GM18861 (cell line): ENCODE results near the gene NEK6.

Experiments
- ATAC-seq: cut with Tn5 transposase; IDR thresholded peaks from one replicate; pipeline ENCODE4 v1.9.1; 2021; ENCODE audit not compliant: unreplicated experiment

Gene NEK6

DNA sequence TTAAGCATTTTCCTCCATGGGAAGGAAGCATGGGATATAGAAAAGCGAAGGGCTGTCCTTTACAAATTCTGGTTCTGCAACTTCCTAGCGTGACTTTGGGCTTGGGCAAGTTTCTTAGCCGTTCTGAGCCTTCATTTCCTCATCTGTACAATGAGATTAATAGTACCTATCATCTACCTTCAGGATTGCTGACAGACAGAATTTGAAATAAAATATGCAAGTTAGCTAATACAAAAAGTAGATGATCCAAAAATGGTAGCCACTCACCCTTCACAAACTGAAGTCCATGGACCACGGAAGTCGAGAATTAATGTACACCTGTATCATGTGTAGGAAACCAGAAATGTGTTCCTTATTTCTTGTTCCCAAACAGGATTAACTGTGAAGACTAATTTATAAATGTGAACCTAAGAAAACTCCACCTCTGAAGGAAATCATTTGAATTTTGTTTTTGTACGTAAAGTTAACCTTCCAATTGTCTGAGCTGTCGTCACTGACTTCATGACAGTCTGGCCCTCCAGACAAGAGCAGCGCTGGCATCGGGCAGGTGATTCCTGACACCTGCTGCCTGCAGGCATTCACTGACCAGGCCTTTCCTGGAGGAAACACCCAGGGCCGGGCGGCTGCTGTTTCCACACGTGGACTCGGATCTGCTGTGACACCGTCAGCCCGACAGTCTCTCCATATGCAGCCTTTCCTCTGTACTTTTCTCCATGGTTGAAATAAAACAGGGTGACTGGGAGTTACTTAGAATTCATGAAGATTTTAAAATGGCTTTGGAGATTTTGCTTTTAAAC lies 94.1 kb downstream of the NEK6 start:
- ATAC-seq, result no peak

DNA sequence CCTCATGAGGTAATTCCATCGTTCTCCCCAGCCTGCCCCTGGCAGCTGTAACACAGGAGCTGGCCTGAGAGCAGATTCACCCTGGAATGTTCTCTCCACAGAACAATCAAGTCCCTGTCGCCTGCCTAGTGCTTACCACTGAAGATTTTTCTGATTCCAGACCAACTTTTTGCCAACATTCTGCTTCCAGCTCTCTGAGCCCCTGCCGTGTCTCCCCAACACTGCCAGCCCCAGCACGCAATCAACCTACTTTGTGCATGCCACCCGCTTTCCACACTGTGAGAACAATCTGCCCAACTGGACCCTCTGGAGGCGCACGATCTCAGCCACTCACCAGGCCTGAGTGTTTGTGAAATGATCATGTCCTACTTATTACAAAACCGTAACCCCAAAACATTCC lies 94.9 kb downstream of the NEK6 start:
- ATAC-seq, result no peak

DNA sequence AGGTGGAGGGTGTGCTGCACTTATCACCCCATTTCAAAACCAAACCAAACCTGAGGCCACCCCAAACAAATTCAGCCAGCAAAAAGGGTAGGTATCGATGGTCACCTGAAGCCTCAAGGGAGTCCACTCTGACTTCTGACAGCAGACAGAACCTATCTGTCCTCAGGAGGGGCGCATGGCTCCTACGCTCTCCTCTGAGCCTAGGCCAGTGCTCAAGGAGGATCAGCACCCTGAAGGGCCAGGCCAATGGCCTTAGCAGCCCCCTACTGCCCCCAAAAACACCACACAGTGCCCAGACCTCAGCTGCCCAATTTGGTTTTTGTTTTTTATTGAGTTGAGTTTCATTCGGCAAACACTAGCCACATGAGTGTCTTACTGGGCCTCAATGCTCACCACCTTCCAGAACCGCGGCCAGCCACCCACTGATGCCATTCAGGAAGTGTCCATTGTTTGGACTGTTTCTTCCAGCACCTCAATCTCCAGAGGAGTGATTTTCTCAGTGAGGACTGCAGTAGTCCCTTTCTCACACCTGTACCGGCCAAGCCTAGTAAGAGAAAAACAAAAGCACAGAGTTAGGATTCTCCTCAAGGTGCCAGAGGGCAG lies 95.5 kb downstream of the NEK6 start:
- ATAC-seq, result no peak

DNA sequence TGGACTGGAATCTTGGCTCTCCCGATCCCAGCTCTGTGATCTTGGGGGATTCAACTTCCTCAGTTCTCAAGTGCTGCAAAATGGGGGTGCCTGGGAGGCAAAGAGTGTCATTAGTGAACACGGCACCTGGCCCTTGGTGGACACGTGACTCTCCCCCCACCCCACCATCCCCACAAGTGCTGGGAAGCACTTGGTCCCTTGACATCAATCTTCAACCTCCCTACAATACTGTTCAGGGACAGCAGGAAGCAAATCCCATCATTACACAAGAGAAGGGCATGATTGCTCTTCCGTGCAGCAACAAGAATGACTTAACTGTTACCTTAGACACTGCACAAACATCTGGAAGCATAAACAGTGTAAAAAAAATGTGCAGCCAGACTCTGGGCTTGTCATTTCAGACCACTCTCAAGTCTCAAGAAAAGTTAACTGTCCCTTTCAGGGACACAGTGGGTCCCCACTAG lies 96.1 kb downstream of the NEK6 start:
- no peak for ATAC-seq

DNA sequence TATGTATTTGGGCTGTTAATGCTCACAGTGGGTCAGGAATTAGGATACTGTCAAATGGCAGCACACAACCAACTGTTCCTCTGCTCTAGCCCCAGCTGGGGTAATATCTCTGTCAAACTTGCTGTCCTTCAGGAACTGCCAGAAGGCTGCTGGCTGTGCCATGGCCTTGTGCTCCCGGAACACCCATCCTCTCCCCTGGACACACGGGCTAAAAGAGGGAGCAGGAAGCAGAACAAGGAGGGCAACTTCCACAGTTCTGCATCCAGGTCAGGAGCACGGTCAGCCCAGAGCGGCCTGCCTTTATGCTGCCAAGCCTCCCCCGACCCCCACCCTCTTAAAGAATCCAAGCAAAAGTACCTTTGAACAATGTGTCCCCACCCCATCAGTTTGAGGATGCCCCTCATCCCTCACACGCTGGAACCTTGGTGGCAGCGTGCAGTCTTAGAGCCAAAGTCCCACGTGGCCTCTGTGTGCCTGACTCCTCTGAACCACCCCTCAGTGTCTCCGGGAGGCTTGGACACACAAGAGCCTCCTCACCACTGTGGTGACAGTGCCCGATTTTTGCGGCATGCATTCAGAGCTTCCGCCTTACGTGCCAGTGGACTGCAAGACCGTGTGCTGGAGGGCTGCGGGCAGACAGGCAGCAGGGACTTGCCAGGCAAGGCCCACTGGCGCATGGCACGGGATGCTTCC lies 96.7 kb downstream of the NEK6 start:
- no peak for ATAC-seq

DNA sequence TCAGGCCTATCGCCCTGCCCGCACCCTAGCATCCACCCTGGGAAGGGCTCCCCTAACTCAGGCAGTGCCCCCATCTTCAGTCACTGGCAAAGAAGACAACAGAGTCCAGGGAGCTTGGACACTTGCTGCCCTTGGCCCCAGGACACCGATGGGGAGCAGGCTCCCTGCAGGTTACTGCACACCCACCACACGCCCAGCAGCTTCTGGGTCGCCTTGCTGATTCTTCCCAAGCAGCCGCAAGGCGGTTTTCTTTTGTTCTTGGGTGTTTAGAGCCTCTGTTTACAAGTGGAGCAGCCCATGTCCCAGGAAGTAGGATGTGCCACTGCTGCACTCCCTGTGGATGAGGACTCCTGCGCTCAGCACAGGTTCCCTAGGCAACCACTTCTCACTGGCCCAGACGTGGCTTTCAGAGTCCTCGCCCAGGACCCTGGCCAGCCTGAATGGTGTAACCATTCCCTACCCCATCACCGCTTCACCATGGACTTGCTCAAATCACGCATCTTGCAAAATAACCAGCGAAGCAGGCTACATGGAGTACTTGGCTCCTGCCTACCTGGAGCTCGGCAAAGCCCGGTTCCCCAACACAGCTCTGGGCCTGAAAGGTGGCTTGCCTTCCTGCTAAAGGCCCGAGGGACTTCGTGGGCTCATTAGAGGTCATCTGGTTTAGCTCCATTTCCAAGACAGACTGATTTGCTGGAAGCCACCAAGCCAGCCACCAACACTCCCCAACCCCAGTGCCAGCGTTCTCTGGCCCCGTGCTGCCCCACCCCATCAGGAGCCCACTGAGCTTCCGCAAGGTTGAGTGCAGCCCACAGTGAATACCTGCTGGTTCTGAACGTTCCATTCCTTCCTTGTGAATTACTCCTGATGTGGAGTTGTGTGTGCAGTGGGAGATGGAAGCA lies 97.5 kb downstream of the NEK6 start:
- no peak for ATAC-seq

DNA sequence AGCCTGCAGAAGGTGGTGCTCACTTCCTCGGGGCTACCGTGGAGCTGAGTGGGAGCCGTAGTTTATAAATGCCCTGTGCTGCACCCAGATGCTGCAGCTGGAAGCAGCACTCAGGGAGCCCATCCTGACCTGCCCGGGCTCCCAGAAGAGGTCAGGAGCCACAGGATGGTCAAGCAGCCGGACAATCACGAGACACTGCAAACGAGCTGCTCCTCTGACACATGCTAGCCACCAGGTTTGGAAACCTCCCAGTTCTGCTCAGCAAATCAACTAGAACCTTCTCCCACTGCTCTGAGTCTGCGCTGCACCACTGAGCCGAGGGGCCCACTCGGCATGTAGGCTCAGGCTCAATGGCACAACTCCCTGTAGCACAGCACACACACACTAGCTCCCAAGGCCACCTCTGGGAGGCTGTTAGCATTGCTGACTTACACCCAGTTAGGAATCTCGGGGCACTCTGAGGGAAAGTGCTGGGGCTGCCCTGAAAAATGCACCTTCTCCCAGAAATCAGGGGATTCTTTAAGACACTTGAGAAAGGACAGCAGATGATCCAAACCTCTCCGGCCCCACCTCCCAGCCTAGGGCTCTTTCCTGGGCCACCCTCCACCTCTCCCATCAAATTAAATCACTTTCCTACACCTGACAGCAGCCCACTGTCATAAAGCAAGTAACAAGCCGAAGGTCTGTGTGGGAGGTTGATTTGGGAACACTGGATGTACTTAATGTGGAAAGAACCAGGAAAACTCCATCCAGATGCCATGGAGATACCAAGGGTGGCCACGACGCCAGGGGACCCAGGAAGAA lies 98.4 kb downstream of the NEK6 start:
- no peak for ATAC-seq

DNA sequence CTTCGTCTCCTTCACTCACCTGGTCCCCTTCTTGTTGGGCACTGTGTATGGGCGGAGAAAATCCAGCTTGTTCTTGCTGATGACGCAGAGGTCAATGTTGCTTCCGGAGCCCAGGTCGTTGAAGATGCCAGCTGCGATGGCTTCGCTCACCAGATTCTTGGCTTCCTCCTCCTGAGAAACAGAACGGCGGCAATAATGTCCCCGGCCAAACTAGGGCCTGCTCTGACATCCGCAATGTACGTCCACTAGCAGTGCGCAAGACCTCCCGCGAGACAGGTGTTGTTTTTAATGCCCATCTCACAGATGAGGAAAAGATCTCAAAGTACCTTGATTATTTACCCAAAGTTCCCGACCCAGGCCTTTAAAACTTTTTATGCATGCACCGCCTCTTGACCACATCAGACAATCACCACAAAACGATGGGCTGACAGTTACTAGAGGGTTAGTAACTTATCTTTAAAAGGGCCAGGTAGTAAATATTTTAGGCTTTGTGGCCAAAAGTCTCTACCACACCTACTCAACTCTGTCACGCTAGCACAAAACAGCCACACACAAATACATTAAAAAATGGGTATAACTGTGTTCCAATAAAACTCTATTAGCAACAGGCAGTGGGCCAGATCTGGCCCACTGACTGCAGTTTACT lies 99.1 kb downstream of the NEK6 start:
- no peak for ATAC-seq

DNA sequence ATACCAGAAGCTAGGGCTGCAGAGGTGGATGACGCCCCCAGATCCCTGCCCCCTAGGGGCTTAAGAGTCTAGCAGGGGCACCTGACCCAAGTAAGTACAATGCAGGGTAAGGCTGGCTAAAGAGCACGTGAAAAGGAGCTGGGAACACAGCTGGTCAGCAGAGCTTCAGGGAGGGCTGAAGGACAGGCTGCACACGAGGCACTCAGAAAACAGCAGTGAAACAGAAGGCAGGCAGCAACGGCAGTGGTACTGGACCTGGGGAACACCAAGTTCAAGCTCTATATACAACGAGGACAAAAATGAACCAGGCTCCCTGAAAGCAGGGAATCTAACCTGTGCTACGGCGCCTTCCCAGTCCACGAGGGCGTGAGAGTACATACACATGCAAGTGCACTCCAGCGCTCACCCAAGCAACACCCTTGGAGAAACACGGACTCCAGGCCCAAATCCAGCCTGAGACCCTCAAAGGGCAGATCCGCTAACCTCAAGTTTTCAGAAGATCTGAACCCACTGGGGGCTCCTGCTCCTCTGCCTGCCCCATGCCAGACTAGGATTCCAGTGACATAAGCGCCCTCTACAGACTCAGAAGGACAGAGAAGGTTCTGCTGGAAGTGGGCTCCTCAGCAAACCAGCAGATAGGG lies 100.1 kb downstream of the NEK6 start:
- ATAC-seq, result no peak

DNA sequence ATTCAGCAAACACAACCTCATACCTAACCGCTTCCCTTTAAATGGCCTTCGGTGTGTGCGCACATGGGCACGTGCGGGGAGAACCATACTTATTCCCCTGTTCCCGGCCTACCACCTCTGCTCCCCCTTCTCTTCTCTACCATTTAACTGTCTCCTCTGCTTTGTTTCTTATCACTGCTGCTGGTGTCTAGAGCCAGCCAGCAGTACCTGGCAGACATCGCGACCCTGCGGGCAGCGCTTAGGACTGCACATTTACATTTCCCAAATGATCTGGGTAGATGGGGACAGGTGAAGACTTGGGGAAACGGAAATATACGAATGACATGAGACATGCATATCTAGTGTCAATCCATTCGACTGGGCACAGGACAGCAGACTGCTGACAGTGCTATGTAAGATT lies 100.9 kb downstream of the NEK6 start:
- ATAC-seq, result no peak

DNA sequence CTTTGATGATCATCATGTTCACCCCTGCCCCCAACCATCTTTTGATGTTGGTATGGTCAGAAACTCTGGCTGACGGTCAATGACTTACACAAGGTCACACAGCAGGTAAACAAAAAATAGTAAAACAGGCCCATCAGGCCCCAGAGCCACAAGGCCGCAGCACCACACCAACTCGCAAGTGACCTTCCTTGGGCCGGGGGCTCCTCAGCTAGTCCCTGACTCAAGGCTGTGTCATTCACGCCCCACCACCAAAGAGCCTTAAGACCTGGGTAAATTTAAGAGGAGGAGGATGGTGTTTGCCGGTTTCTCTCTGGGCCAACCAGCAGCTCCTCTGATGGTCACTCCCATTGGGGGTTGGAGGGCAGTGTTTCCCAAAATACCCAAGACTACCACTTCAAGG lies 101.7 kb downstream of the NEK6 start:
- ATAC-seq, result no peak

DNA sequence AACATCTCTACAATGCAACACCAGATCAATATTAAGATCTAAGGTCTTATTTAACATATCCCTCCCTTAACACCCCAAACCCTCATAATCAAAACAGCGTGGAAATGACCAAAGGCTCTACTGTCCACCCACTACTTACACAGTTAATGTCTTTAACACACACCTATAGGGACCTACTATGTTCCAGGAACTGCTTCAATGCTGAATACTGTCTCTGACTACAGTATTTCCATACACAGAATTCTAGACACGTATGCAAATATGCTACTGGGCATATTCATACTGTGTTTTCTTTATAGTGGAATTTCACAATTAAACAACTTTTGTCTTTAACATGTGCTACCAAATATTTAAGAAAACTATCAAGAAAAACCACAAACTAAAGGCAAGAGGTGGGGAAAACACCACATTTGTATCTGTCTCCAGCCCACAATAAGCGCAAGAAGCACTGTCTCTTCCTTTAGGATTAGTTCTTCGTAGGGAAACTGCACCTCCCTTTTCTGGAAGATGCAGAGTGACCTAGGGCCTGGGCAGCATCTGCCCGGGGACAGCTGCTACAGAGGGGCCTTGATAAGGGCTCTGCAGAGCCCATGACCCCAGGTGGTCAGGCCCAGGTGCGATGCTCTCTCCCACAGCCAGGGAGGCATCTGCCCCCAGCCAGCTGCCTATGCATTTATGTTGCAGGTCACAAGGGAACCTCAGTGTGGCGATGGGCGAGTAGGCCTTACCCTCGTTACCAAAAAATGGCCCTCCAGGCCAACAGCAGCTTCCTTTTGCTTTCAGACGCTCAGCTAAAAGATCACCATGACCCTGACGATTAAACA lies 102.3 kb downstream of the NEK6 start:
- ATAC-seq, result no peak

DNA sequence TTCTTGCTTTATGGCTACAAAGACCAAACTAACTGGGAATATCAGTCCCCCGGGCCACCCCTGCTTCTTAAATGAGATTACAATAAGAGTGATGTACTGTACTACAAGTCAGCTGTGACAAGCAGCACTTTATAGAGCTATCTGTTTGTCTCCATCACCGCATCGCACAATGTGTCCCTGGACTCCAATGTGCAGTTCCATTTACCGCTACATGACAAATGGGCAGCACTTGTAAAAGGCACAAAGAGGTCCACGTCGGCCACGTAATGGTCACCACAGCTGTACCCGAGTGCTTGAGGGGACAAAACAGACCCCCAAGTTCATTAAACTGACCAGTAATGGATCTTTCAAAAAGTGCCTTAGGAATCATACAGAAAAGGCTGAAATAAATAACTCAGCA lies 103.4 kb downstream of the NEK6 start:
- no peak for ATAC-seq

DNA sequence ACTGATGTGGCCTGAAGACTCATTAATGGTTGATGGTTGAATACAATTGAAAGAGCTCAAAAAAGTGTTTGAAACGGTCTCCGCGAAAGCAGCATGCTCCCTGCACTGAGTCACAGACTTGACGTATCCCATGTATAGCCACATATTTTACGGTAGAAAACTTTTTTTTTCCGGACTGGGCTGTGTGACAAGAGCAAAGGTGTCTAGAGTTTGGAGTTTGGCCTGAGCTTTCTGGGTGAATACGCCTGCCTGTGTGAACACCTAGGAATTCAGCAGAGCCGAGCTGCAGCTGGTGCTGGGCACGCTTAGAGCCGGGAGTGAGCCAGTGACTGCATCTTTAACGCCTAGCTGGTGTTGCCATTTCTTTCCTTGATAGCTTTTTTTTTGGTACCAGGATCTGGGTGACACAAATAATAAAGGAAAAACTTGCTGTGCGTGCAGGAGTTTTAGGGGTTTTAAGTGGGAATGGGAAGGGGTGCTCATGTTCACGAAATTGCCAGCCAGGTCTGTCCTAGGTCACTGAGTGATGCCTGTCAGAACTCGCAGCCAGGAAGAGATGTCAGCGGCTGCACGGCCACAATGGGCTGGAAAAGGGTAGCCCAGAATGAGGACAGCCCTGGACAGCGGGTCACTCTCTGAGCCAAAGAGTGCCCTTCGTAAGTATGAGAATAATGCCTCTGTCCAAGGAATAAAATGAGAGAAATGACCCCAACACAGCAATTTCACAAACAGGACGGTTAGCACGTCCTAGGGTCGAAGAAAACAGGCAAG lies 105.8 kb downstream of the NEK6 start:
- ATAC-seq, result no peak

DNA sequence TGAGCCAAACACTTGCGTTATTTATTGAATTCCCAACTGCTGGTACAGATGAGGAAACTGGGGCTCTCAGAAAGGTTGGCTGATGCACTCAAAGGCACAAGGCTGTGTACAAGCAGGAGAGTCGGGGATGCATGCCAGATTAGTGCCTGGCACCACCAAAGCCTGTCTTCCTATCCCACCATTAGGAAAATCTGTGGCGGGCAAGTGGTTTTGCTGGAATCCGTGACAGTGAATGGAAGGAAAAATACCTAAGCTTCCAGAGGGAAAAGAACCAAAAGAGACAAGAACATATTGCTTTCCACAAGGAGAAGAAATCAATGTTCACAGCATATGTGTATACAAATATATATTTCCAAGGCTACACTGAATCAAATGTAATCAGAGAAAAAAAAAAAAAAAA lies 106.4 kb downstream of the NEK6 start:
- no peak for ATAC-seq

DNA sequence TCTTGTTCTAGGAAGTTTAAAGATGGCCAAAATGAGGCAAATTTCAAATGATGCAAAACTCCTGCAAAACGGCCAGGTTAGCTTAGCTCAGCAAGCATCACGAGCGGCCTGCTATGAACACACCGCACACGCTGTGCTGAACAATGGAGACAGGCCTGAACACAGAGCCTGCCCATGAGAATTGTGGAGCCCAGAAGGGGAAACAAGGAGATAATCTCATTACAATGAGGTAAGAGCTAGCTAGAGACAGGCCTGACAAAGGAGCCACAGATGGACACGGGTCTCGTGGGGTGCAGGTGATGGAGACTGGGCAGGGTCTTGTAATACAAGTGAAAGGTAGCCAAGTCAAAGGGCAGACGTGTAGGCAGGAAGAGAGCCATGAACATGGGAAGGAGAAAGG lies 107.3 kb downstream of the NEK6 start:
- no peak for ATAC-seq

DNA sequence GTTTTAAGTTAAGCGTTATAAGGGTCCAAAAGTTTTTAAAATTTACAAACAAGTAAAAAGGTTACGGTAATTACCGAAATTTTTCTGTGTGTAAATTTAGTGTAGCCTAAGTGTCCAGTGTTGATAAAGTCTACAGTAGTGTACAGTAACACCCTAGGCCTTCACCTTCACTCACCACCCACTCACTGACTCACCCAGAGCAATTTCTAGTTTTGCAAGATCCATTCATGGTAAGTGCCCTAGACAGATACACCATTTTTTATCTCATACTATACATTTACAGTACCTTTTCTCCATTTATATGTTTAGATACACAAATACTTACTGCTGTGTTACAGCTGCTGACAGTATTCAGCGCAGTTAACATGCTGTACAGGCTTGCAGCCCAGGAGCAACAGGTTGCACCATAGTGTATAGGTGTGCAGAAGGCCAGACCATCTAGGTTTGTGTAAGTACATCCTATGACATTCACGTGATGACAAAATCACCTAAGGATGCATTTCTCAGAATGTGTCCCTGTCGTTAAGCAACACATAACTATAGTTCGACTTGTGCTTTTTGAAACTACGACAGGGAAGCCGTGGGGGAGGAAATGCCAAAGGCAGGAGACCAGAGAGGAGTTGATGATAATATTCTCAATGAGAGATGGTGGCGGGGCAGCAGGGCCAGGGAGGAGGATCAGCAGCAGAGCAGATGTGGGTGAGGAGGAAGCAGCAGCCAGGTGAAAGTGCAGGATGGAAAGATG lies 108.9 kb downstream of the NEK6 start:
- ATAC-seq, result no peak
